Femur (tissue), 1 donor: Measurements from ENCODE around the gene GBE1.
A peak's percentile ranks its signal among the peaks of the same experiment; 100 is the strongest.

Experiments used
- DNase-seq: peaks from one replicate; pipeline ENCODE4 v3.0.0-alpha.2; 2017

GBE1 gene

DNA sequence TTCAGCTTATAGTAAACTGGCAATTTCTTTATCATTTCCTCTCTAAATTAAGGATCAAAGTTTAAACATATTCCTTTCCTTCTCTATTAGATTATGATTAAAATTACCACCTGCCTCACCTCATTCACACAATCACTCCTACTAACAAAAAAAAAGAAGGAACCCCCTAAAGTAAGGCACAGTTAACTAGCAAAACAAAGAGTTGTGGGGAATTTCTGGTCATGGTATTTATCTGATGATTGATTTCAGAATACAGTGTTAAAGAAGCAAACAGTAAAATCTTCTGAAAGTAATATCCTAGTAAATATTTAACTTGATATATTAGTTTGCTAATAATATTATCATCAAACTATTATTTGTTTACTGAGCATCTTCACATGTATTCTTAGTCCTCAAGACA lies 8.8 kb downstream of the GBE1 start:
- DNase-seq = no peak

DNA sequence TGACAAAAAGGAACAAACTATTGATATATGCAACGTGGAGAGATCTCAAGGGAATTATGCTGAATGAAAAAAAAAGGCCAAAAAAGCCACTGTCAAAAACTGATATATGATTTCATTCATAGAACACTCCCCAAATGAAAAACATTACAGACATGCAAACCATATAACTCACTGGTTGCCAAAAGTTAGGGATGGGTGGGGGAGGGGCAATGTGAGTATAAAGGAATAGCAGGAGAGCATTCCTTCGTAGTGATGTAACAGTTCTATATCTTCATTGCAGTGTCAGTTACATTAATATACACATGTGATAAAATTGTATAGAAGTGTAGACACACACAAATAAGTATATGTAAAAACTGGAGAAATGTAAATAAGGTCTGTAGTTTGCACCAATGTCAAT lies 12.2 kb downstream of the GBE1 start:
- no peak for DNase-seq

- peak; percentile 59 for DNase-seq
These were observed 14.2 kb downstream of the GBE1 start for GRCh38 chr3:81747280-81747679.

DNA sequence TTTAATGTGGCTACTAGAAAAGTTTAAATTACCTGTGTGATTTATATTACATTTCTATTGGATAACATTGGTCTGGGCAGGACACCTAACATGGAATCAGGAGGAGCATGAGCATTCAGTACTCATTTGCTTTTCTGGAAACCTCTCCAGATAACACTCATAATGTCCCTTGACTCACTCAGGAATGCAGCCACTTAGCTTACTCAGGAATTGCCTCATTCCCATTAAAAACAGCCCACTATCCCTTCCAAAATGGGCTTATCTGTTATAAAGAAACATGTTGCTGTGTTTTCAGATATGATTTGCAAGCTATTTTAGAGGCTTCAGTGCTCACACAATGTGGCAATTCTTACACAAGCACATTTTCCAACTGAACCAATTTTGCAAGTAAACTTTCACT lies 17.1 kb downstream of the GBE1 start:
- no peak for DNase-seq

- no peak for DNase-seq
These were observed 18.1 kb downstream of the GBE1 start for GRCh38 chr3:81743096-81744025.

DNA sequence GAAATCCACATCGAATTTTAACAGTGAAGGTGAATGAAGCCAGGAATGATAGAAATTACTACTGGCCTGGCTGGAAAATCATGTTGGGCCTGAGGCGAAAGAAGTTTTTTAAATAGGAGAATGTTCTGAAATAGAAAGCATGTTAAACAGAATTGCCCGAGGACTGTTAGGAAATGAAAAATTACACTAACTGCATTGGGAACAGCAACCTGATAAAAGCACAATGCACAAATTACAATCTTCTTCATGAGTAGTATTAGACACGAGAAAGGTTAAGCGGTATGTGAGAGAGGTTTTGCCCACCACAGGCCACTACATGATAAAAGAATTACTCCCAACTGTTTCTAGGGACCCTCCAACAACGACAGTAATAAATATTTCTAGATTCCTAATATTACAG lies 18.9 kb downstream of the GBE1 start:
- DNase-seq = no peak

- DNase-seq = no peak
These were observed 20.2 kb downstream of the GBE1 start for GRCh38 chr3:81741216-81741615.

DNA sequence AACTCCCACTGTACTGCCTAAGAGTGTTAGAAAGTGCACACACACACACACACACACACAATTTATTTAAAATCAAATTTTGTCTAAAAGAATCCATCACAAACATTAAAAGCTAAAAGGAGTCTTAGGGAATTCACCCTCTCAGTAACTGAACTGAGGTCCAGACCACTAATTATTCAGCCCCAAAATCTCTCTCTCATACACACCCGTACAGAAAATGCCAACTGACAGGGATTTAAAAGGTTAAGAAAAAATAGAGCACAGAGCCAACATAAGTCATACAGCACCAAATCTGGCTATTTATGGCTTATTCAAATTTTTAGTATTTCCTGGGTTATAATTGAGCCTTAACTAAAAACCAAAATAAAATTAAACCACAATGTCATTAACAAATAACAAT lies 20.7 kb downstream of the GBE1 start:
- no peak for DNase-seq

- DNase-seq = no peak
These were observed 26.1 kb downstream of the GBE1 start for GRCh38 chr3:81735334-81735733.

DNA sequence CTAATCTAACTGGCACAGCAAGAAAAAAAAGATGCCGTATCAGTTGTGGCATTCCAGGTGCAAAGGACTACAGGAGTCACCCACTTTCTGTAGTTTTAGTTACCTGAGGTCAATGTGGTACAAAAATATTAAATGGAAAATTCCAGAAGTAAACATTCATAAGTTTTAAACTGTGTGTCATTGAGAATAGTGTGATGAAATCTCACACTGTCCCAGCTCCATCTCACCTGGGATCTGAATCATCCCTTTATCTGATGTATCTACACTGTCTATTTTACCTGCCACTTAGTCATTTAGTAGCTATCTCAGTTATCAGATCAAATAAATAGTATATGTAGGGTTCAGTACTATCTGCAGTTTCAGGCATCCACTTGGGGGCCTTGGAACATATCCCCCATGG lies 26.7 kb downstream of the GBE1 start:
- DNase-seq = no peak

- no peak for DNase-seq
These were observed 28.8 kb downstream of the GBE1 start for GRCh38 chr3:81732642-81733041.

DNA sequence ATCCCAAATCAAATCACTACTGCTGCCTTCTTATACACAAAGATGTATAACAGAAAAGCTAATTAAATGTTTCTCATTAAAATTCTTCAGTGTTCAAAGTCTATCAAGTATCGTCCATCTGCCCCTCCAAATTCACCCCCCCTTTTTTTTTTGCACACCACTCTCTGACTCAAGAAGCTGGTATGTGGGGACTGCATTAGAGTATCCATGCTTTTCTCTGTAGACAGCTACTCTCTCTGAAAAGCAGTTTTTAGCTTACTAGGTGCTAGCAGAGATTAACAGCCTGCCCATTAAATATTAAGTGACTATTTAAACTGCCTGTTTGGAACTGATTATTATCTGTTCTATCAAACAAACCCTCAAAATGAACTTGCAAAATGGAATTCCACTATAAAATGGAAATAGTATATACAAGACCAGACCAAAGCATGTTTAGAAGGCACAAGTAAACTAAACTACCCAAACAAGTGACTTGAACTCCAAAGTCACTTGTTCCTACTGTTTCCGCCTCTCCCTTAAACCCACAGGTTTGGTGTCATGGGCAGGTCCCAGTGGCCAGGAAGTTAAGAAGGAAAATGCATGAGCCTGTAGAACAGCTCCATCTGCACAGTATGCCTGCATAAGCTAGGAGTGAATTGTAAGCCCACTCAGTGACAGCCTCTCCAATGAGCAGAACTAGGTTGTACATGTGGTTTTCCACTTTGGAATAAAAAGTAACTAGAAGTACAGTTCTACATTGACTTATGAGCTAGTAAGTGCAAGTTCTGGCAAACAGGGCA lies 32.5 kb downstream of the GBE1 start:
- no peak for DNase-seq

GRCh38 chr3:81726735-81727134 lies 34.7 kb downstream of the GBE1 start:
- no peak for DNase-seq

GRCh38 chr3:81726132-81726531 lies 35.3 kb downstream of the GBE1 start:
- no peak for DNase-seq

- no peak for DNase-seq
These were observed 37.6 kb downstream of the GBE1 start for GRCh38 chr3:81723732-81724313.

- DNase-seq = no peak
These were observed 43.1 kb downstream of the GBE1 start for GRCh38 chr3:81718311-81718710.

GRCh38 chr3:81716870-81717509 lies 44.5 kb downstream of the GBE1 start:
- no peak for DNase-seq

DNA sequence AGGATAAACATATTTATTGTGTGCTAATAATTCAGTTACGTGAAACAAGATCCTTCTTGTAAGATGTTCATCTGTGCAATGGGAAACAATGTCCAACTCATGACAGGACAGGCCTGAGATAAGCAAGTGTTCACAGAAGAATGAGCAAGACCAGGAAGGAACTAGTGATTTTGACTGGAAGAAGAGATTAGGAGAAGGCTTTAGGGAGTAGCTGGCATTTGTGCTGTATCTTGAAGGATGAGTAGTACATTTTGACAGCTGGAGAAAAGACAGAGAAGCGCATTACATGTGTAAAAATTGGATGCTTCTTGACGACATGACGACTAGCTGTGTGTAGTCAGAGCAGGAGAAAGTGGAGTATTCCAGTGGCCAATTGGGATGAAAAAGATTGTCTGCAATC lies 48.4 kb downstream of the GBE1 start:
- DNase-seq = no peak

GRCh38 chr3:81709606-81710005 lies 51.8 kb downstream of the GBE1 start:
- no peak for DNase-seq

- DNase-seq = no peak
These were observed 53.4 kb downstream of the GBE1 start for GRCh38 chr3:81707996-81708395.

GRCh38 chr3:81702126-81702525 lies 59.3 kb downstream of the GBE1 start:
- DNase-seq = no peak

DNA sequence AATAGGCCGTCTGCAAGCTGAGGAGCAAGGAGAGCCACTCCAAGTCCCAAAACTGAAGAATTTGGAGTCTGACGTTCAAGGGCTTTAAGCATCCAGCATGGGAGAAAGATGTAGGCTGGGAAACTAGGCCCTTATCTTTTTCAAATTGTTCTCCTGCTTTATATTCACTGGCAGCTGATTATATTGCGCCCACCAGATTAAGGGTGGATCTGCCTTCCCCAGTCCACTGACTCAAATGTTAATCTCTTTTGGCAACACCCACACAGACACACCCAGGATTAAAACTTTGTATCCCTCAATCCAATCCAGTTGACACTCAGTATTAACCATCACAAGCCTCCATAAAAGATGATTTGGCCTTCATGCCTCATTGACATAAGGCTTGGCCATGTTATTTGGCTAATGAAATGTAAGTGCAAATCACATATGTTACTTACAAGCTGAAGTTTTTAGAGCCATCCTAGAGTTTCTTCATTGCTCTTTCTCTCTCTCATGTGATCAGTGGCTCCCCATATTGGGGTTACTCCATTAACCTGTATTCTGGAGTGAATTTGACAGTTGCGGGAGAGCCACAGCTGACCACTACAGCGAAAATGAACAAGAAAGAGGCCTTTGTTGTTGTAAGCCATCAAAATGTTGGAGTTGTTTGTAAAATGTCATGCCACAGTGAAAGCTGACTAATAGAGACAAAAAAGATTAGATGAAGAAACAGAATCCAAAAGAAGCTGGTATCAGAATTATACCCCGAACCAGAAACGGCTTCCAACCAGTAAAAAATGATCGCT lies 61.7 kb downstream of the GBE1 start:
- DNase-seq = no peak
